GM19463 (cell line): ENCODE measurements around the gene ZNF619.

Experiments used
- ATAC-seq: cut with Tn5 transposase; IDR thresholded peaks from one replicate; pipeline ENCODE4 v1.9.1; 2021; ENCODE audit warnings: mild to moderate bottlenecking, moderate library complexity; ENCODE audit not compliant: unreplicated experiment

ZNF619 gene

GRCh38 chr3:40524568-40525285 lies 47.8 kb downstream of the ZNF619 start, which contains the start of gene ZNF621:
Gene ZNF621, plus strand, starts transcription at chr3:40524960. Its CDS starts 881 bp downstream, at chr3:40525841.
- peak; percentile 99 for ATAC-seq

DNA sequence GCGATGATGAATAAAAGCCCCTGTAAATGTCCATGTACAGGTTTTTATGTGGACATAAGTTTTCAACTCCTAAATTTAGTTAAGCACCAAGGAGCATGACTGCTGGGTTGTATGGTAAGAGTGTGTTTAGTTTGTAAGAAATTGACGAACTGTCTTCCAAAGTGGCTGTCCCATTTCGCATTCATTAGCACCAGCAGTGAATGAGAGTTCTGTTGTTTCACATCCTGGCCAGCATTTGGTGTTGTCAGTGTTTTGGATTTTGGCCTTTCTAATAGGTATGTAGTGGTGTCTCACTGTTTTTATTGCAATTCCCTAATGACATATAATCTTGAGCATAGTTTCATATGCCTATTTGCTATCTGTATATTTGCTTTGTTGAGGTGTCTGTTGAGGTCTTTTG lies 51.5 kb downstream of the ZNF619 start:
- no peak for ATAC-seq

GRCh38 chr3:40532252-40532651 lies 55.3 kb downstream of the ZNF619 start:
- no peak for ATAC-seq

DNA sequence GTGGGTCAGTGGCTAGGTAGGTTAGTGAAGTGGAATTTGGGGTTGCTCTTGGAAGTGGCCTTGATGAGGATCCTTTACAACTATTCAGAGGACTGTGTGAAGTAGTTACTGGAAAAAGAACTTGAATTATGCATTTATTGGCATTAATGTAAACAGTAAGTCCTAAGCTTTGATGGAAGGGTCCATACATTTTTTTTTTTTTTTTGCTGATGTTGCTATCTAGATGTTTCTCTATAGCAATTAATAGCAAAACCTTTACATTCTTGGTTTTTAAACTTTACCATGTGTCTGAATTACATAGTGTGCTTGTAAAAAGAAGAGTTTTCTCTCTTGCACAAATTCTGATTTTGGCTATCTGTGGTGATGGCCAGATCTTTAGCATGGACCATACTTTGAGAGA lies 57.4 kb downstream of the ZNF619 start:
- ATAC-seq: no peak
